Vagina (tissue), 2 donors: ENCODE measurements around the gene SKIDA1. TPM values are rescaled to one million over a fixed set of nuclear protein-coding genes. Genes with fewer than 3 reads are reported as not detected.
A peak's percentile ranks its signal among the peaks of the same experiment; 100 is the strongest.

Source experiments
- DNase-seq, 2 donors: peaks; one replicate each; pipeline ENCODE4 v3.0.0-alpha.2; 2017; ENCODE audit errors: extremely low spot score in 2 of 2
- H3K27ac ChIP-seq: fragments of 200-600 bp; sonication (generic); one replicate; pipeline ENCODE4 v1.5.1; 2019
- H3K27me3 ChIP-seq: fragments of 200-600 bp; sonication (generic); one replicate; pipeline ENCODE4 v1.5.1; 2019
- H3K36me3 ChIP-seq, 2 donors: fragments of 200-600 bp; sonication (generic); one replicate each; pipeline ENCODE4 v1.5.1; 2017 to 2019
- H3K4me1 ChIP-seq: fragments of 200-600 bp; sonication (generic); one replicate; pipeline ENCODE4 v1.5.1; 2019
- H3K4me3 ChIP-seq, 2 donors: fragments of 200-600 bp; sonication (generic); 1 replicate in 1 of 2; 2 replicates in 1 of 2; pipeline ENCODE4 v1.5.1; 2016 to 2019
- H3K9me3 ChIP-seq: fragments of 200-600 bp; sonication (generic); one replicate; pipeline ENCODE4 v1.5.1; 2019
- POLR2A ChIP-seq, 2 donors: fragments of 450-650 bp; IDR thresholded peaks; one replicate each; pipeline ENCODE4 v1.6.1; 2017; ENCODE audit warnings: antibody characterized with exemption in 2 of 2, mild to moderate bottlenecking in 2 of 2, moderate library complexity in 2 of 2
- POLR2AphosphoS5 ChIP-seq, 2 donors: sonication (generic); formaldehyde crosslinking; IDR thresholded peaks; one replicate each; pipeline ENCODE4 v1.9.0; 2017; ENCODE audit warnings: antibody characterized with exemption in 2 of 2, mild to moderate bottlenecking in 2 of 2, low read depth in 1 of 2; ENCODE audit not compliant: insufficient read depth in 1 of 2
- intact Hi-C: fragments of 100-400 bp; cut with DNase I; formaldehyde crosslinking; loops from one replicate; pipeline ENCODE4 v1.15.1; 2023
- total RNA-seq: library from RNA; depleted of rRNA; stranded (reverse); fragments of >200 nt; gene quantifications from one replicate; pipeline ENCODE4 v1.2.3, GENCODE V29; 2016
- TF ChIP-seq, protein P1 (sequence below), 3 experiments: fragments of 450-650 bp in 2 of 3; fragments of 200-600 bp in 1 of 3; sonication (generic) in 1 of 3; IDR thresholded peaks; one replicate each; pipeline ENCODE4 v1.5.1; 2017 to 2019; ENCODE audit warnings: antibody characterized with exemption in 3 of 3, mild to moderate bottlenecking in 2 of 3, moderate library complexity in 2 of 3

SKIDA1 gene
- total RNA-seq, 1 donor from 2014 or later: 2.7 TPM

DNA sequence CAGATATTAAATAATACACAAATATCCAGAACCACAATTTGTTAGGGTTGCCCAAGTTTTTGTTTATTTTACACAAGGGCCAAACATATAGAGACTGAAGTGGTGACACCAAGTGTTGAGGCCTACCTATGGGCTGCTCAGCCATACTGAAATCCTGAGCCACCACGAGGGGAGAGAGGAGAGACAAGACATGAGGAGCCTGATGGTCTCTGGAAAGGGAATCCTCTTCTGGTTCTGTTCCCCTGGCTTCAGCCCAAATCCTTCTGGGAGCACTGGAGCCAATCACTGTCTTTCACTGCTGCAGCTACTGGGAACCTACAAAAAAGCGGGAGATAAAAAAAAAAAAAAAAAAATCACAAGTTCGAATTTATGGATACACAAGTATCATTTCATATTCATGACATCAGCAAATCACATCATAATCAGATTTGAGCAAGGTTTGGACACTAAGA is 1.9 kb downstream of the SKIDA1 start:
- intact Hi-C loops: no loop called here
- Histone ChIP-seq H3K36me3 (no peaks in the 10 kb centered on the region), H3K27me3 (no peaks in the 10 kb centered on the region), H3K9me3 (no peaks in the 10 kb centered on the region), H3K4me3 (no peak overlapping the region), H3K27ac (peak overlapping the region; percentile 99), H3K4me1 (peaks cover 52% of the 10 kb centered on the region)
- DNase-seq: no peak
- TF ChIP-seq, protein P1, sequence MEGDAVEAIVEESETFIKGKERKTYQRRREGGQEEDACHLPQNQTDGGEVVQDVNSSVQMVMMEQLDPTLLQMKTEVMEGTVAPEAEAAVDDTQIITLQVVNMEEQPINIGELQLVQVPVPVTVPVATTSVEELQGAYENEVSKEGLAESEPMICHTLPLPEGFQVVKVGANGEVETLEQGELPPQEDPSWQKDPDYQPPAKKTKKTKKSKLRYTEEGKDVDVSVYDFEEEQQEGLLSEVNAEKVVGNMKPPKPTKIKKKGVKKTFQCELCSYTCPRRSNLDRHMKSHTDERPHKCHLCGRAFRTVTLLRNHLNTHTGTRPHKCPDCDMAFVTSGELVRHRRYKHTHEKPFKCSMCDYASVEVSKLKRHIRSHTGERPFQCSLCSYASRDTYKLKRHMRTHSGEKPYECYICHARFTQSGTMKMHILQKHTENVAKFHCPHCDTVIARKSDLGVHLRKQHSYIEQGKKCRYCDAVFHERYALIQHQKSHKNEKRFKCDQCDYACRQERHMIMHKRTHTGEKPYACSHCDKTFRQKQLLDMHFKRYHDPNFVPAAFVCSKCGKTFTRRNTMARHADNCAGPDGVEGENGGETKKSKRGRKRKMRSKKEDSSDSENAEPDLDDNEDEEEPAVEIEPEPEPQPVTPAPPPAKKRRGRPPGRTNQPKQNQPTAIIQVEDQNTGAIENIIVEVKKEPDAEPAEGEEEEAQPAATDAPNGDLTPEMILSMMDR (IDR thresholded peaks at IDR 0.05): no peak
- no peak for TF ChIP-seq POLR2A (IDR thresholded peaks at IDR 0.05)
- TF ChIP-seq POLR2AphosphoS5 (IDR thresholded peaks at IDR 0.05; ENCODE audit: insufficient read depth in 1 of 2, low read depth in 1 of 2): no peak

DNA sequence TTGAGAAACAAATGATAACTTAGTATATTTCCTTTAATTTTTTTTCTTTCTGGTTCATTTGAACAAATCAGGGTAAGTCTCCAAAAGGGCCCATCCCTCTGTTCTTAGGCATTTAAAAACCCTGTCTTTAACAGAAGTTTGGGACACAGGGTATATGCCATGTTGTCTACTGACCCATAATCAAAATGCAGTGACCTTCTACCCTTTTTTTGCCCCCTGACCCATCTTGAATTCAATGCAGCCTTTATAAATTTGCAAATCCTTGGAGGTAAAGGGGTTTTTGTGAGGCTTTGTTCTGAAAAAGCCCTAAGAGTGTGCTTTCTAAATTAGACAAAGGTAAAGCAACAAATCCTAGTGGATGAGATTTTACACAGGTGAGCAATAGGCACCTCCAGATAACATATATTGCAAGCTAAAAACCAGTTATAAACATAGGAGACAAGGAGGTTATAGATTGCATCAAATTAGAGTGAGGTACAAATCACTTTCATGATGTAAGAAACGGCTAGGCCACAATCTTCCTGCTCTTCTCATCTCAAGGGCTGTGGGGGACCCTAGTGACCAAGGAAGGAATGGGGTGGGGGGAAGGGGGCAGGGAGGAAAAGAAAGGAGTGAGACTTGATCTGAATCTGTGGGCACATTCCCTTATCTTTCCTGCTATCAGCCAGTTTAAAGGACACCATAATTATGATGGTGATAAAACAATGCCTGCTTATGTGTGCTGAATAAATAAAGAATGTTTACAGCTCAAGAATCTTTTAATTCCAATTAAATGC is 2.7 kb downstream of the SKIDA1 start:
- intact Hi-C loops: no loop called here
- no peak overlapping the region for H3K4me3 ChIP-seq
- DNase-seq: no peak
- H3K4me1 ChIP-seq: peaks cover 54% of the 10 kb centered on the region
- H3K27ac ChIP-seq: no peak overlapping the region
- TF ChIP-seq, protein P1 (IDR thresholded peaks at IDR 0.05): no peak
- TF ChIP-seq POLR2AphosphoS5 (IDR thresholded peaks at IDR 0.05; ENCODE audit: insufficient read depth in 1 of 2, low read depth in 1 of 2): no peak
- TF ChIP-seq POLR2A (IDR thresholded peaks at IDR 0.05): no peak
- no peaks in the 10 kb centered on the region for H3K36me3 ChIP-seq
- H3K27me3 ChIP-seq: no peaks in the 10 kb centered on the region
- no peaks in the 10 kb centered on the region for H3K9me3 ChIP-seq

DNA sequence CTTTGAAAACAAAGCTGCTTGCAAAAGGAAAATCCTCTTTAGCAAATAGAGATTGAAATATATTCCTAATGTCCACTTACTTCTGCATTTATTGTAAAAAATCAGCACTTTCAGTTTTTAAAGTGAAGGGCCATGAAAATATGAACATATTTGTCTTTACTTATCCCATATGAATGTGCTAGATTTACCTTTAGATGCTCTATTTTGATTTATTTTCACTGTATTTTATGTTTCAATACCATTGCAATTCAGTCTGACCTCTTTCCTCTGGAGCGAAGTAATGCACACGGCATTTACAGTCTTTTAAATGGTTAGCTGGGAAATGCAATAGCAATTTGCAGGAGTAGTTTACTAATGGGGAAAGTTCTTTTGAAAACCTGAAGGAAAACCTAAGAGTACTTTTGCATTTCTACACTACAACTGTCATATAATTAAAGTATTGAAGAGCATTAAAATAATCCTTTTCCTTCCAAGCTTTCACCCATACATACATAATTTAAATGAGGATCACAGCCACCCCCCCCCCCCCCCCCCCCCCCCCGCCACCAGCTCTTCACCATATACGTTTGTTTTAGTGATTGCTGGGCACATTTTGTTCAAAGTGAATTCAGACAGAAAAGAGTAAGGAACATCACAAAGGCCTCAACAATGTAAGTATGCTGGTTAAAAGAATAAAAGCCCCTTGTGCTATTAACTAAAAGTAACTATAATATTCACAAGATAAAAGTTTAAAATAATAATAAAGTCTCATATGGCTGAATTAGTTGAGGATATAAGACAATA is 3.5 kb downstream of the SKIDA1 start:
- Histone ChIP-seq H3K9me3 (no peaks in the 10 kb centered on the region), H3K4me3 (no peak overlapping the region), H3K36me3 (no peaks in the 10 kb centered on the region), H3K27me3 (no peaks in the 10 kb centered on the region), H3K27ac (peak overlapping the region; percentile 9), H3K4me1 (peaks cover 58% of the 10 kb centered on the region)
- TF ChIP-seq, protein P1 (IDR thresholded peaks at IDR 0.05): no peak
- no peak for TF ChIP-seq POLR2AphosphoS5 (IDR thresholded peaks at IDR 0.05; ENCODE audit: insufficient read depth in 1 of 2, low read depth in 1 of 2)
- no peak for TF ChIP-seq POLR2A (IDR thresholded peaks at IDR 0.05)
- intact Hi-C loops: no loop called here
- no peak for DNase-seq

DNA sequence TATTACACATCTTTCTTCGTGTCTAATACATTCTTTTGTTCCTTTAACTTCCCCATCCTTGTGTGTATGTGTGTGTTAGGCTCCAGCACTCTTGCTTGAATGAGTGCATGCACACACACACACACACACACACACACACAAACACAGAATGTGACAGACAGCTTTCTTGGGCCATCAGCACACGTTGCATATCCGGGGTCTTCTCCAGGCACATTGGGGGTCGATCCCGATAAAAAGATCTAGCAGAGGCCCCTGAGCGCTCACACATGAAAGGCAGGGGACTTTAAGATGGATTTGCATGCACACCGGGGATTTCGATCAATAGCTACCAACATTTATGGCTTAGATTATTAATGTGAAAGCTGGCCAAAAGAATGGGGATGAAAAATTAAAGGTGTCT is 4.5 kb downstream of the SKIDA1 start:
- no peaks in the 10 kb centered on the region for H3K27me3 ChIP-seq
- TF ChIP-seq, protein P1 (IDR thresholded peaks at IDR 0.05): no peak
- no peak for TF ChIP-seq POLR2AphosphoS5 (IDR thresholded peaks at IDR 0.05; ENCODE audit: insufficient read depth in 1 of 2, low read depth in 1 of 2)
- no peak for TF ChIP-seq POLR2A (IDR thresholded peaks at IDR 0.05)
- no peaks in the 10 kb centered on the region for H3K36me3 ChIP-seq
- H3K4me1 ChIP-seq: peaks cover 63% of the 10 kb centered on the region
- intact Hi-C loops: no loop called here
- no peaks in the 10 kb centered on the region for H3K9me3 ChIP-seq
- DNase-seq: no peak
- H3K4me3 ChIP-seq: no peak overlapping the region
- peak overlapping the region; percentile 91 for H3K27ac ChIP-seq
